ENCODE data around the gene TMPRSS11A. TPM values are rescaled to one million over a fixed set of nuclear protein-coding genes. Genes with fewer than 3 reads are reported as not detected.

Gene TMPRSS11A
- total RNA-seq, 1 donor from 2014 or later, result not detected

DNA sequence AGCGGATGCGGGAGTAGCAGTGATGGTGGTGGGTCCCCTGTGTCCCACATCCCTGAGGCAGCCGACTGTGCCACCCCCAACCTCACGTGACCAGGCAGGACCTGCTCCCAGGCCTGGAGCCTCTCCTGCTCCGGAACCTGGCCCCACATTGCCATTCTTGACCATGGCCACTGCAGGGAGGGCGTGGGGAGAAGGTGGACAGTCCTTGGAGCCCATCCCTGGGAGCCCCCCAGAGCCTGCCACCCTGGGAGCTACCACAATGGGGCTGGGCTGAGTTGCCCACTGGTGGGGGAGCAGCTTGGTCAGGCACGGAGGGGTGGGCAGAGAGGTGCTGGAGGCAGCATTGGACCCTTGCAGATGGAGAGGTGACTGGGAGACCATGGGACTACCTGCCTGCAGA, 36.8 kb downstream of the TMPRSS11A start:
- Mint-ChIP-seq H3K27ac (ENCODE audit: unreplicated experiment) (no peak overlapping the region), H3K4me3 (ENCODE audit: unreplicated experiment) (no peak overlapping the region), H3K27me3 (ENCODE audit: unreplicated experiment) (no peaks in the 10 kb centered on the region), H3K4me1 (ENCODE audit: unreplicated experiment) (peaks cover 4% of the 10 kb centered on the region), H3K36me3 (ENCODE audit: low read depth, unreplicated experiment) (no peaks in the 10 kb centered on the region), H3K9me3 (ENCODE audit: unreplicated experiment) (no peaks in the 10 kb centered on the region)
- TF ChIP-seq, protein P1, sequence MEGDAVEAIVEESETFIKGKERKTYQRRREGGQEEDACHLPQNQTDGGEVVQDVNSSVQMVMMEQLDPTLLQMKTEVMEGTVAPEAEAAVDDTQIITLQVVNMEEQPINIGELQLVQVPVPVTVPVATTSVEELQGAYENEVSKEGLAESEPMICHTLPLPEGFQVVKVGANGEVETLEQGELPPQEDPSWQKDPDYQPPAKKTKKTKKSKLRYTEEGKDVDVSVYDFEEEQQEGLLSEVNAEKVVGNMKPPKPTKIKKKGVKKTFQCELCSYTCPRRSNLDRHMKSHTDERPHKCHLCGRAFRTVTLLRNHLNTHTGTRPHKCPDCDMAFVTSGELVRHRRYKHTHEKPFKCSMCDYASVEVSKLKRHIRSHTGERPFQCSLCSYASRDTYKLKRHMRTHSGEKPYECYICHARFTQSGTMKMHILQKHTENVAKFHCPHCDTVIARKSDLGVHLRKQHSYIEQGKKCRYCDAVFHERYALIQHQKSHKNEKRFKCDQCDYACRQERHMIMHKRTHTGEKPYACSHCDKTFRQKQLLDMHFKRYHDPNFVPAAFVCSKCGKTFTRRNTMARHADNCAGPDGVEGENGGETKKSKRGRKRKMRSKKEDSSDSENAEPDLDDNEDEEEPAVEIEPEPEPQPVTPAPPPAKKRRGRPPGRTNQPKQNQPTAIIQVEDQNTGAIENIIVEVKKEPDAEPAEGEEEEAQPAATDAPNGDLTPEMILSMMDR (IDR thresholded peaks at IDR 0.05; ENCODE audit: unreplicated experiment), result no peak
- DNase-seq (ENCODE audit: low spot score), result no peak

DNA sequence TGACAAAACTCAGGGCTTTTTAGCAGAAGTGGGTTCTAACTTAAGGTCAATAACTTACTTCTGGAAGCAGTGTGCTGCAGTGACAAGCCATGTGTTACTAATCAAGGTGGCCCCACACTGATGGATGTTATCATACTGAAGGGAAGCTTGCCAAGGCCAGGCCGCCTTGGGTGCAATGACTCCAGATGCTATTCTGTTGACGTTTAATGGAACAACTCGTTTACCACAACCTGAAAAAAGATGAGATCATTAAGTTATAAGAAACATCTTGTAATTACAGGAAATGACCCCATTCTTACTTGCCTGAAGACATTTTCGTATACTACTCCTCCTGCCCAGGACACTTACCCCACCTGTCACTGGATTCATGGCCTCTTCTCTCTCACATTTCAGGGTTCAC, 40.6 kb downstream of the TMPRSS11A start:
- no peak overlapping the region for H3K27ac Mint-ChIP-seq (ENCODE audit: unreplicated experiment)
- no peaks in the 10 kb centered on the region for H3K36me3 Mint-ChIP-seq (ENCODE audit: low read depth, unreplicated experiment)
- H3K27me3 Mint-ChIP-seq (ENCODE audit: unreplicated experiment), result no peaks in the 10 kb centered on the region
- TF ChIP-seq, protein P1 (IDR thresholded peaks at IDR 0.05; ENCODE audit: unreplicated experiment), result no peak
- no peaks in the 10 kb centered on the region for H3K9me3 Mint-ChIP-seq (ENCODE audit: unreplicated experiment)
- H3K4me3 Mint-ChIP-seq (ENCODE audit: unreplicated experiment), result no peak overlapping the region
- no peaks in the 10 kb centered on the region for H3K4me1 Mint-ChIP-seq (ENCODE audit: unreplicated experiment)
- DNase-seq (ENCODE audit: low spot score), result no peak

DNA sequence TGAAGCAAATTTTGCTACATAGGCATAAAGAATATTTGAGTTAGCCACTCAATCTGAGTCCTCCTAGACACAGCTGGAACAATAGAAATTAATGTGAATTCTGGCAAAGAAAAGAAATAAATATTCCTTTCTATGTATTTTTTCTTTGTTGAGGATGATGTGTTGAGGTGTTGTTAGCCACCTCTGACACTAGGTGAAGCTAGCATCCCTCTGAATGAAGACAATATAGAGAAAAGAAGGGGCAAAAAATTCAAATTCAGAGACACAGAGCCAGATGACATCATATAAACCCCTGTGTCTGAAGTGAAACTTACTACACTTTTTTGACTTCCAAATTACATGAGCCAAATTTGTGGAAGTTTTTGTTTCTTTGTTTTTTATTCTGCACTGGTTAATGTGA, 44.9 kb downstream of the TMPRSS11A start:
- no peak overlapping the region for H3K27ac Mint-ChIP-seq (ENCODE audit: unreplicated experiment)
- TF ChIP-seq, protein P1 (IDR thresholded peaks at IDR 0.05; ENCODE audit: unreplicated experiment), result no peak
- H3K4me3 Mint-ChIP-seq (ENCODE audit: unreplicated experiment), result no peak overlapping the region
- no peaks in the 10 kb centered on the region for H3K36me3 Mint-ChIP-seq (ENCODE audit: low read depth, unreplicated experiment)
- no peak for DNase-seq (ENCODE audit: low spot score)
- H3K4me1 Mint-ChIP-seq (ENCODE audit: unreplicated experiment), result no peaks in the 10 kb centered on the region
- H3K9me3 Mint-ChIP-seq (ENCODE audit: unreplicated experiment), result no peaks in the 10 kb centered on the region
- peaks cover under 1% of the 10 kb centered on the region for H3K27me3 Mint-ChIP-seq (ENCODE audit: unreplicated experiment)

DNA sequence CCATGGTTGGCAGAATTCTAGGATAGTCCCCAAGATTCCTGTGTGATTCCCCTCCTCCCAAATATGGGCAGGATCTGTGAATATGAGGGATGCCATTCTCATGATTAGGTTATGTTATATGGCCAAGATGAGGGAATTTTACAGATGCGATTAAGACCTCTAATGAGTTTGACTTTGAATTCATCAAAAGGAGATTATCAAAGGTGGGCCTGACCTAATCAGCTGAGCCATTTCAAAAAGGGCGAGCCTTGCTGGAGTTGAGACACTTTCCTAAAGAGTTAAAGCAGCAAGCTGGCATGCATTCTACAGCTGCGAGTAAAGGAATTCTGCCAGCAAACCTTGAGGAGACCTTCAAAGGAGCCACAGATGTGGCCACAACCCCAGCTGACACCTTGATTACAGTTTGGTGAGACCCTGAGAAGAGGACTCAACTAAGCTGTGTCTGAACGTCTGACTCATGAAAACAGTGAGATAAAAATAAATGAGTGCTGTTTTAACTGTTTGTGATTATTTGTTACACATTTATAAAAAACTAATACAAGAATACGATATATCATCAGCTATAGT, 47.8 kb downstream of the TMPRSS11A start:
- H3K9me3 Mint-ChIP-seq (ENCODE audit: unreplicated experiment), result no peaks in the 10 kb centered on the region
- no peaks in the 10 kb centered on the region for H3K4me1 Mint-ChIP-seq (ENCODE audit: unreplicated experiment)
- H3K27me3 Mint-ChIP-seq (ENCODE audit: unreplicated experiment), result peaks cover 2% of the 10 kb centered on the region
- no peak overlapping the region for H3K4me3 Mint-ChIP-seq (ENCODE audit: unreplicated experiment)
- H3K36me3 Mint-ChIP-seq (ENCODE audit: low read depth, unreplicated experiment), result no peaks in the 10 kb centered on the region
- TF ChIP-seq, protein P1 (IDR thresholded peaks at IDR 0.05; ENCODE audit: unreplicated experiment), result no peak
- DNase-seq (ENCODE audit: low spot score), result no peak
- H3K27ac Mint-ChIP-seq (ENCODE audit: unreplicated experiment), result no peak overlapping the region

DNA sequence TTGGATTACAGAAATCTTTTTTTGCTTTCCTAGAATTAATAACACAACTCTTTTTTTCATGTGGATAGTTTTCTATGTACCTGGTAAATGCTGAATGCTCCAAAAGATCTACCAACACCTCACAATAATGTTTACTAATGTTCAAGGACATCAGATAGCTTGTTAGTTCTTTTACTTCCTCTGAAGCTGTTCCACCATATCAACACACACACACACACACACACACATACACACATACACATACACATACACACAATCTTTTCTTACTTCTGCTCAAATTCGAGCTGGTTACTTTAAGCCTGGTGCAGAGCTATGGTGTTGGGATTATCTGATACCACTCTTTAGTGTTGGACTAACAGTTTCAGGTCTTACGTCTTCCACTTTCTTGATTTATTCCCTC, 51.2 kb downstream of the TMPRSS11A start:
- H3K36me3 Mint-ChIP-seq (ENCODE audit: low read depth, unreplicated experiment), result no peaks in the 10 kb centered on the region
- TF ChIP-seq, protein P1 (IDR thresholded peaks at IDR 0.05; ENCODE audit: unreplicated experiment), result no peak
- no peak overlapping the region for H3K27ac Mint-ChIP-seq (ENCODE audit: unreplicated experiment)
- H3K9me3 Mint-ChIP-seq (ENCODE audit: unreplicated experiment), result no peaks in the 10 kb centered on the region
- peaks cover 4% of the 10 kb centered on the region for H3K27me3 Mint-ChIP-seq (ENCODE audit: unreplicated experiment)
- DNase-seq (ENCODE audit: low spot score), result no peak
- H3K4me3 Mint-ChIP-seq (ENCODE audit: unreplicated experiment), result no peak overlapping the region
- no peaks in the 10 kb centered on the region for H3K4me1 Mint-ChIP-seq (ENCODE audit: unreplicated experiment)
